Fibroblast of mammary gland (primary cell): Measurements from ENCODE around the gene EMD.
A peak's percentile ranks its signal among the peaks of the same experiment; 100 is the strongest.

Source experiments
- DNase-seq: peaks from one replicate; pipeline ENCODE4 v3.0.0-alpha.2; 2010; ENCODE audit warnings: low read depth
- H3K4me3 ChIP-seq: 2 replicates; pipeline ENCODE4 v1.5.1; 2011; ENCODE audit warnings: low read depth, mild to moderate bottlenecking, low read length, moderate library complexity; ENCODE audit not compliant: control insufficient read depth
- CTCF ChIP-seq: conservative IDR thresholded peaks from 2 replicates; pipeline ENCODE4 v1.5.1; 2011; ENCODE audit warnings: low read depth, low read length, inconsistent platforms; ENCODE audit not compliant: control insufficient read depth, insufficient read depth

EMD gene

GRCh38 chrX:154372612-154373022 is 6.5 kb upstream of the EMD start:
- DNase-seq: no peak
- no peak overlapping the region for H3K4me3 ChIP-seq
- no peak for TF ChIP-seq CTCF

GRCh38 chrX:154373340-154374306 is 5.5 kb upstream of the EMD start:
- peak; percentile 74 for DNase-seq
- peak overlapping the region; percentile 44 for H3K4me3 ChIP-seq
- peak; percentile 38 for TF ChIP-seq CTCF

GRCh38 chrX:154374313-154375155 is 4.6 kb upstream of the EMD start, which contains the start of gene FLNA:
Gene FLNA, minus strand, starts transcription at chrX:154374634. Its CDS starts 3,389 bp downstream, at chrX:154371245.
- H3K4me3 ChIP-seq: peak within 1 kb of the TSS; percentile 44
- DNase-seq: no peak
- TF ChIP-seq CTCF: no peak

- H3K4me3 ChIP-seq: no peak overlapping the region
- no peak for DNase-seq
- no peak for TF ChIP-seq CTCF
These were observed 4.0 kb upstream of the EMD start for GRCh38 chrX:154375156-154375504.

GRCh38 chrX:154376774-154377173 is 2.3 kb upstream of the EMD start:
- DNase-seq: no peak
- no peak for TF ChIP-seq CTCF
- no peak overlapping the region for H3K4me3 ChIP-seq

- DNase-seq: peak; percentile 48
- peak overlapping the region; percentile 22 for H3K4me3 ChIP-seq
- no peak for TF ChIP-seq CTCF
These were observed 866 bp upstream of the EMD start for GRCh38 chrX:154378059-154378798.
